ENCODE data around the gene IL36G. TPM values are rescaled to one million over a fixed set of nuclear protein-coding genes. Genes with fewer than 3 reads are reported as not detected.

Gene IL36G
- total RNA-seq, 1 donor from 2014 or later: not detected

GRCh38 chr2:113015042-113015441, 37.2 kb downstream of the IL36G start:
- no peak overlapping the region for H3K4me3 Mint-ChIP-seq (ENCODE audit: low read depth)

DNA sequence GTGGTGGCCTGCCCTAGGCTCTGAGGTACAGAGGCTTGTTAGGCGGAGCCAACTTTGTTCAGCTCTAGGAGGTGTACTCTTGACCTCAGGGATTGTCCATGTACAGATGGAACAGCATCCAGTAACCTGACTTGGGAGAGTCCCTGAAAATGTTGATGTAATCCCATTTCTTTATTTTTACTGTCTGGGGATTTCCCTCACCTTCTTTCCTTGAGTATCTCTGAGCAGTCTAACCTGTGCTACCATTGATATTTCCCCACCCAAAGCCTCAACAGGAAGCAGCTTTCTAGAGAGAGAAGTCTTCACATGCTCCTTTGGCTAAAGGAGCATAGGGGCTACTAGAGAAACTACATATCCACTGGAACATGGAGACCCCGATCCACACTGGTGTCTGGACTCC, 37.8 kb downstream of the IL36G start:
- H3K4me3 Mint-ChIP-seq (ENCODE audit: low read depth): no peak overlapping the region
- no peaks in the 10 kb centered on the region for H3K36me3 Mint-ChIP-seq (ENCODE audit: insufficient read depth)
- no peak overlapping the region for H3K27ac Mint-ChIP-seq
- peaks cover 42% of the 10 kb centered on the region for H3K27me3 Mint-ChIP-seq
- DNase-seq (ENCODE audit: low spot score, unreplicated experiment): no peak
- peaks cover 11% of the 10 kb centered on the region for H3K9me3 Mint-ChIP-seq (ENCODE audit: low read depth)
- H3K4me1 Mint-ChIP-seq (ENCODE audit: low read depth): peaks cover 2% of the 10 kb centered on the region
- TF ChIP-seq, protein P1, sequence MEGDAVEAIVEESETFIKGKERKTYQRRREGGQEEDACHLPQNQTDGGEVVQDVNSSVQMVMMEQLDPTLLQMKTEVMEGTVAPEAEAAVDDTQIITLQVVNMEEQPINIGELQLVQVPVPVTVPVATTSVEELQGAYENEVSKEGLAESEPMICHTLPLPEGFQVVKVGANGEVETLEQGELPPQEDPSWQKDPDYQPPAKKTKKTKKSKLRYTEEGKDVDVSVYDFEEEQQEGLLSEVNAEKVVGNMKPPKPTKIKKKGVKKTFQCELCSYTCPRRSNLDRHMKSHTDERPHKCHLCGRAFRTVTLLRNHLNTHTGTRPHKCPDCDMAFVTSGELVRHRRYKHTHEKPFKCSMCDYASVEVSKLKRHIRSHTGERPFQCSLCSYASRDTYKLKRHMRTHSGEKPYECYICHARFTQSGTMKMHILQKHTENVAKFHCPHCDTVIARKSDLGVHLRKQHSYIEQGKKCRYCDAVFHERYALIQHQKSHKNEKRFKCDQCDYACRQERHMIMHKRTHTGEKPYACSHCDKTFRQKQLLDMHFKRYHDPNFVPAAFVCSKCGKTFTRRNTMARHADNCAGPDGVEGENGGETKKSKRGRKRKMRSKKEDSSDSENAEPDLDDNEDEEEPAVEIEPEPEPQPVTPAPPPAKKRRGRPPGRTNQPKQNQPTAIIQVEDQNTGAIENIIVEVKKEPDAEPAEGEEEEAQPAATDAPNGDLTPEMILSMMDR (IDR thresholded peaks at IDR 0.05; ENCODE audit: unreplicated experiment): no peak

More at GRCh38 chr2:113015042-113015441, 37.2 kb downstream of the IL36G start:
- Mint-ChIP-seq H3K36me3 (ENCODE audit: insufficient read depth) (no peaks in the 10 kb centered on the region), H3K9me3 (ENCODE audit: low read depth) (peaks cover 11% of the 10 kb centered on the region), H3K4me1 (ENCODE audit: low read depth) (peaks cover 2% of the 10 kb centered on the region), H3K27me3 (peaks cover 46% of the 10 kb centered on the region), H3K27ac (no peak overlapping the region)
- TF ChIP-seq, protein P1 (IDR thresholded peaks at IDR 0.05; ENCODE audit: unreplicated experiment): no peak
- no peak for DNase-seq (ENCODE audit: low spot score, unreplicated experiment)

GRCh38 chr2:113018509-113018908, 40.7 kb downstream of the IL36G start:
- Mint-ChIP-seq H3K36me3 (ENCODE audit: insufficient read depth) (no peaks in the 10 kb centered on the region), H3K4me1 (ENCODE audit: low read depth) (no peaks in the 10 kb centered on the region), H3K9me3 (ENCODE audit: low read depth) (peaks cover 11% of the 10 kb centered on the region), H3K27ac (no peak overlapping the region), H3K4me3 (ENCODE audit: low read depth) (no peak overlapping the region), H3K27me3 (peaks cover 48% of the 10 kb centered on the region)
- TF ChIP-seq, protein P1 (IDR thresholded peaks at IDR 0.05; ENCODE audit: unreplicated experiment): no peak
- no peak for DNase-seq (ENCODE audit: low spot score, unreplicated experiment)

DNA sequence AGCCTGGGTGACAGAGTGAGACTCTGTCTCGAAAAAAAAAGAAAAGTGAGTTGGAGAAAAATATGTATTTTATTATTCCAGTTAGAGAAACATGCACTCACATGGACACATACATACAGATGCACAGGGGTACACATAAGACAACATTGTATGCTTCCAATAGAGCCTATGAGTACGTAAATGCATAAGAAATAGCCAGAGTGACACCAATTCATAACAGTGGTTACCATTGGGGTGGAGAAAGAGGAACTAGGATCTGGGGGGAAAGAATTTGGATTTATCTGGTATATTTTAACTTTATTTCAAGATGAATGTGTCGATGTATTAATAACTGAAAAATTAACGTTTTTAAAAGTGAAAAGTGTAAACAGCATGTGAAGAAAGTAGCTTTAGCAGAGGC, 43.5 kb downstream of the IL36G start:
- Mint-ChIP-seq H3K4me1 (ENCODE audit: low read depth) (no peaks in the 10 kb centered on the region), H3K4me3 (ENCODE audit: low read depth) (no peak overlapping the region), H3K9me3 (ENCODE audit: low read depth) (peaks cover 11% of the 10 kb centered on the region), H3K27ac (no peak overlapping the region), H3K36me3 (ENCODE audit: insufficient read depth) (no peaks in the 10 kb centered on the region), H3K27me3 (peaks cover 66% of the 10 kb centered on the region)
- TF ChIP-seq, protein P1 (IDR thresholded peaks at IDR 0.05; ENCODE audit: unreplicated experiment): no peak
- DNase-seq (ENCODE audit: low spot score, unreplicated experiment): no peak

- Mint-ChIP-seq H3K9me3 (ENCODE audit: low read depth) (no peaks in the 10 kb centered on the region), H3K4me1 (ENCODE audit: low read depth) (no peaks in the 10 kb centered on the region), H3K36me3 (ENCODE audit: insufficient read depth) (no peaks in the 10 kb centered on the region), H3K4me3 (ENCODE audit: low read depth) (no peak overlapping the region), H3K27me3 (peaks cover 69% of the 10 kb centered on the region), H3K27ac (no peak overlapping the region)
- DNase-seq (ENCODE audit: low spot score, unreplicated experiment): no peak
- TF ChIP-seq, protein P1 (IDR thresholded peaks at IDR 0.05; ENCODE audit: unreplicated experiment): no peak
Measured at GRCh38 chr2:113024764-113025163, 47.0 kb downstream of the IL36G start.
